ENCODE data around the gene MLLT6. TPM values are rescaled to one million over a fixed set of nuclear protein-coding genes. Genes with fewer than 3 reads are reported as not detected.

Gene MLLT6
- total and polyA plus RNA-seq, 2 of the 4 experiments (the other 2 are of a cell fraction) = 7.2 to 21.2 TPM

DNA sequence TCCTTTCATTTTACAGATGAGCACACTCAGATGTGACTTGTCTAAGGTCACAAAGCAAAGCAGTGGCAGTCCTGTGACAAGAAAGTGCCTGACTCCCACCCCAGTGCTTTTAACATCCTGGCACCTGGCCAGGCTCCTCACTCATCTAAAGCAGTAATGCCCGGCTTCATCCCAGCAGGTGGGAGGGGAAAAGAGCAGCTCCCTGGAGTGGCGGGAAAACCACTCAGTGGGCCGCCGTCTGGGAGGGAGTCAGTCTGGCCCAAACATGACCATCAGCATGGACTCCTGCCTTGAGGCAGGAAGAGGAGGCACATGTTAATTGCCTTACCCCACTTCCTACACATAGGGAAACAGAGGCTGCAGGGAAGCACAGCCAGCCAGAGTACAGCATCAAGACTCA is 40.5 kb downstream of the MLLT6 start:
- POLR2A ChIA-PET (ENCODE audit: unreplicated experiment) = no interaction called here
- dilution Hi-C loops (cut with HindIII; ENCODE audit: low sequenced_read_pairs, unreplicated experiment) = no loop called here
- H3K18ac ChIP-seq (ENCODE audit: low read depth, low read length) = no peak overlapping the region
- TF ChIP-seq NFE2L2 (IDR thresholded peaks at IDR 0.05; ENCODE audit: low read depth, low read length) (no peak), CHD1 (IDR thresholded peaks at IDR 0.05; ENCODE audit: low read depth, low read length) (no peak), BHLHE40 (IDR thresholded peaks at IDR 0.05; ENCODE audit: low read depth, low read length) (no peak), MAFK (IDR thresholded peaks at IDR 0.05; ENCODE audit: low read depth, low read length) (no peak), CEBPB (IDR thresholded peaks at IDR 0.05; ENCODE audit: low read depth, low read length) (no peak), MXI1 (IDR thresholded peaks at IDR 0.05; ENCODE audit: borderline replicate concordance, low read depth, low read length) (no peak), MAZ (IDR thresholded peaks at IDR 0.05; ENCODE audit: borderline replicate concordance, low read depth, low read length) (no peak), RAD21 (IDR thresholded peaks at IDR 0.05; ENCODE audit: low read length) (no peak), POLR2A (IDR thresholded peaks at IDR 0.05; ENCODE audit: low read depth, low read length) (no peak), RFX5 (IDR thresholded peaks at IDR 0.05; ENCODE audit: low read depth, low read length) (no peak), RCOR1 (IDR thresholded peaks at IDR 0.05; ENCODE audit: insufficient replicate concordance, low read length) (no peak), SMC3 (IDR thresholded peaks at IDR 0.05; ENCODE audit: low read depth, low read length) (no peak), FOS (IDR thresholded peaks at IDR 0.05; ENCODE audit: low read depth, low read length) (no peak)
- TF ChIP-seq, protein P1, sequence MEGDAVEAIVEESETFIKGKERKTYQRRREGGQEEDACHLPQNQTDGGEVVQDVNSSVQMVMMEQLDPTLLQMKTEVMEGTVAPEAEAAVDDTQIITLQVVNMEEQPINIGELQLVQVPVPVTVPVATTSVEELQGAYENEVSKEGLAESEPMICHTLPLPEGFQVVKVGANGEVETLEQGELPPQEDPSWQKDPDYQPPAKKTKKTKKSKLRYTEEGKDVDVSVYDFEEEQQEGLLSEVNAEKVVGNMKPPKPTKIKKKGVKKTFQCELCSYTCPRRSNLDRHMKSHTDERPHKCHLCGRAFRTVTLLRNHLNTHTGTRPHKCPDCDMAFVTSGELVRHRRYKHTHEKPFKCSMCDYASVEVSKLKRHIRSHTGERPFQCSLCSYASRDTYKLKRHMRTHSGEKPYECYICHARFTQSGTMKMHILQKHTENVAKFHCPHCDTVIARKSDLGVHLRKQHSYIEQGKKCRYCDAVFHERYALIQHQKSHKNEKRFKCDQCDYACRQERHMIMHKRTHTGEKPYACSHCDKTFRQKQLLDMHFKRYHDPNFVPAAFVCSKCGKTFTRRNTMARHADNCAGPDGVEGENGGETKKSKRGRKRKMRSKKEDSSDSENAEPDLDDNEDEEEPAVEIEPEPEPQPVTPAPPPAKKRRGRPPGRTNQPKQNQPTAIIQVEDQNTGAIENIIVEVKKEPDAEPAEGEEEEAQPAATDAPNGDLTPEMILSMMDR (conservative IDR thresholded peaks at IDR 0.05; ENCODE audit: low read depth, low read length) = no peak
- TF ChIP-seq, protein P2, sequence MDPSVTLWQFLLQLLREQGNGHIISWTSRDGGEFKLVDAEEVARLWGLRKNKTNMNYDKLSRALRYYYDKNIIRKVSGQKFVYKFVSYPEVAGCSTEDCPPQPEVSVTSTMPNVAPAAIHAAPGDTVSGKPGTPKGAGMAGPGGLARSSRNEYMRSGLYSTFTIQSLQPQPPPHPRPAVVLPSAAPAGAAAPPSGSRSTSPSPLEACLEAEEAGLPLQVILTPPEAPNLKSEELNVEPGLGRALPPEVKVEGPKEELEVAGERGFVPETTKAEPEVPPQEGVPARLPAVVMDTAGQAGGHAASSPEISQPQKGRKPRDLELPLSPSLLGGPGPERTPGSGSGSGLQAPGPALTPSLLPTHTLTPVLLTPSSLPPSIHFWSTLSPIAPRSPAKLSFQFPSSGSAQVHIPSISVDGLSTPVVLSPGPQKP (IDR thresholded peaks at IDR 0.05; ENCODE audit: borderline replicate concordance, low read depth, low read length) = no peak
- TF ChIP-seq, protein P3, sequence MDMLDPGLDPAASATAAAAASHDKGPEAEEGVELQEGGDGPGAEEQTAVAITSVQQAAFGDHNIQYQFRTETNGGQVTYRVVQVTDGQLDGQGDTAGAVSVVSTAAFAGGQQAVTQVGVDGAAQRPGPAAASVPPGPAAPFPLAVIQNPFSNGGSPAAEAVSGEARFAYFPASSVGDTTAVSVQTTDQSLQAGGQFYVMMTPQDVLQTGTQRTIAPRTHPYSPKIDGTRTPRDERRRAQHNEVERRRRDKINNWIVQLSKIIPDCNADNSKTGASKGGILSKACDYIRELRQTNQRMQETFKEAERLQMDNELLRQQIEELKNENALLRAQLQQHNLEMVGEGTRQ (IDR thresholded peaks at IDR 0.05; ENCODE audit: low read depth, low read length) = no peak
- H3K4me3 ChIP-seq (ENCODE audit: insufficient read depth, low read depth, low read length) = no peak overlapping the region
- peaks cover 66% of the 10 kb centered on the region for H4K20me1 ChIP-seq (ENCODE audit: insufficient read depth, low read length)
- H3K4me1 ChIP-seq (ENCODE audit: control insufficient read depth, insufficient read depth, low read length) = peaks cover 25% of the 10 kb centered on the region
- H3K9me3 ChIP-seq (ENCODE audit: control insufficient read depth, insufficient read depth, low read length) = no peaks in the 10 kb centered on the region
- H4K5ac ChIP-seq (ENCODE audit: low read depth, low read length) = no peak overlapping the region
- no peak overlapping the region for H3K56ac ChIP-seq (ENCODE audit: extremely low read depth, insufficient read depth, low read length)
- H3K79me1 ChIP-seq (ENCODE audit: low read depth in 1 of 2, low read length in 2 of 2) = peaks cover 12 to 66% of the 10 kb centered on the region in 2 experiments
- no peak overlapping the region for H2BK15ac ChIP-seq (ENCODE audit: low read depth, low read length)
- intact Hi-C loops (cut with micrococcal nuclease) = no loop called here
- H2BK5ac ChIP-seq (ENCODE audit: low read depth, low read length, poor library complexity, severe bottlenecking) = no peak overlapping the region
- H3K14ac ChIP-seq (replicated peaks; ENCODE audit: low read depth, low read length) = no peak overlapping the region
- peaks cover 22% of the 10 kb centered on the region for H3K9me1 ChIP-seq (ENCODE audit: insufficient read depth, low read length)
- in situ Hi-C loops (cut with MboI; ENCODE audit: low sequenced_read_pairs) = no loop called here
- DNase-seq = no peak
- H2BK20ac ChIP-seq (ENCODE audit: low read depth, low read length) = no peak overlapping the region
- no peak overlapping the region for H2AK9ac ChIP-seq (replicated peaks; ENCODE audit: low read depth, low read length, poor library complexity)
- no peak overlapping the region for H3K9ac ChIP-seq (ENCODE audit: low read depth, low read length)
- CTCF ChIA-PET = interaction anchor here (0.6 kb wide), 1 partner anchor 69 kb away, joined by 3 read pairs; no protein-coding TSS in a partner anchor
- no peak overlapping the region for H2BK120ac ChIP-seq (ENCODE audit: low read depth, low read length)
- no peaks in the 10 kb centered on the region for H3K27me3 ChIP-seq (ENCODE audit: control insufficient read depth, insufficient read depth, low read length)
- no peak for ATAC-seq (ENCODE audit: low read depth)
- 0 out of 2 replicates have a peak, but pooled peaks cover 1% of the 10 kb centered on the region for H3K36me3 ChIP-seq (ENCODE audit: control insufficient read depth, insufficient read depth, low read length)
- no peak overlapping the region for H2AK5ac ChIP-seq (ENCODE audit: low read depth, low read length)
- no peak overlapping the region for H2AFZ ChIP-seq (replicated peaks; ENCODE audit: low read length, poor library complexity)
- no peak overlapping the region for H3K4ac ChIP-seq (ENCODE audit: low read depth, low read length)
- BruUV-seq (replicated peaks) = no TSS peak
- WGBS, 2 experiments (ENCODE audit: extremely low coverage in 2 of 2, insufficient read length in 1 of 2) = no CpG with 5 or more reads among the region's 4 CpGs
- no peak overlapping the region for H4K8ac ChIP-seq (ENCODE audit: low read depth in 2 of 2, low read length in 2 of 2)
- no peak overlapping the region for H3K27ac ChIP-seq (ENCODE audit: insufficient read depth, low read length)
- no peak overlapping the region for H4K91ac ChIP-seq (ENCODE audit: insufficient read depth, low read depth, low read length)
- peak overlapping the region; percentile 95; the same call in 1 of the 2 replicates for H3K4me2 ChIP-seq (ENCODE audit: low read depth, low read length)
- no peak overlapping the region for H3K23ac ChIP-seq (ENCODE audit: low read depth, low read length)
